HUES48 (cell line): ENCODE measurements around the gene SMAD6.
A peak's percentile ranks its signal among the peaks of the same experiment; 100 is the strongest.

ENCODE experiments used
- H3K27ac ChIP-seq: one replicate; pipeline ENCODE4 v1.7.0; 2013; ENCODE audit warnings: low read depth, low read length, inconsistent platforms
- H3K27me3 ChIP-seq: 2 replicates; pipeline ENCODE4 v1.6.1; 2013; ENCODE audit warnings: mild to moderate bottlenecking, low read length; ENCODE audit not compliant: control insufficient read depth, insufficient read depth
- H3K36me3 ChIP-seq: 2 replicates; pipeline ENCODE4 v1.6.1; 2013; ENCODE audit warnings: low read length; ENCODE audit not compliant: control insufficient read depth, insufficient read depth
- H3K4me1 ChIP-seq: 2 replicates; pipeline ENCODE4 v1.6.1; 2013; ENCODE audit warnings: mild to moderate bottlenecking, low read length; ENCODE audit not compliant: control insufficient read depth, insufficient read depth
- H3K4me3 ChIP-seq: 2 replicates; pipeline ENCODE4 v1.5.1; 2013; ENCODE audit warnings: mild to moderate bottlenecking, low read depth, low read length
- H3K9ac ChIP-seq: 2 replicates; pipeline ENCODE4 v1.6.1; 2013; ENCODE audit warnings: mild to moderate bottlenecking, low read depth, low read length, moderate library complexity
- H3K9me3 ChIP-seq: 2 replicates; pipeline ENCODE4 v1.6.1; 2013; ENCODE audit warnings: low read length; ENCODE audit not compliant: control insufficient read depth, insufficient read depth

The SMAD6 gene

GRCh38 chr15:66770518-66771350 lies 68.7 kb downstream of the SMAD6 start:
- H3K36me3 ChIP-seq: no peaks in the 10 kb centered on the region
- H3K9ac ChIP-seq: no peak overlapping the region
- H3K4me3 ChIP-seq: no peak overlapping the region
- H3K27ac ChIP-seq: peak overlapping the region; percentile 92
- no peaks in the 10 kb centered on the region for H3K27me3 ChIP-seq
- H3K9me3 ChIP-seq: no peaks in the 10 kb centered on the region
- H3K4me1 ChIP-seq: peaks cover 39% of the 10 kb centered on the region

- H3K27ac ChIP-seq: peak overlapping the region; percentile 92
Measured at GRCh38 chr15:66771351-66771650, 69.3 kb downstream of the SMAD6 start.

GRCh38 chr15:66772604-66773128 lies 70.6 kb downstream of the SMAD6 start:
- Histone ChIP-seq H3K36me3 (no peaks in the 10 kb centered on the region), H3K27ac (peak overlapping the region; percentile 53), H3K4me3 (no peak overlapping the region), H3K4me1 (peaks cover 37% of the 10 kb centered on the region), H3K27me3 (no peaks in the 10 kb centered on the region), H3K9me3 (no peaks in the 10 kb centered on the region), H3K9ac (no peak overlapping the region)

More at GRCh38 chr15:66771351-66771650, 69.3 kb downstream of the SMAD6 start:
- peaks cover 37% of the 10 kb centered on the region for H3K4me1 ChIP-seq
- H3K27me3 ChIP-seq: no peaks in the 10 kb centered on the region
- H3K9ac ChIP-seq: no peak overlapping the region
- H3K4me3 ChIP-seq: no peak overlapping the region
- H3K9me3 ChIP-seq: no peaks in the 10 kb centered on the region
- no peaks in the 10 kb centered on the region for H3K36me3 ChIP-seq

- peak overlapping the region; percentile 90 for H3K27ac ChIP-seq
- H3K9me3 ChIP-seq: no peaks in the 10 kb centered on the region
- peaks cover 37% of the 10 kb centered on the region for H3K4me1 ChIP-seq
- no peaks in the 10 kb centered on the region for H3K36me3 ChIP-seq
- no peak overlapping the region for H3K9ac ChIP-seq
- no peaks in the 10 kb centered on the region for H3K27me3 ChIP-seq
- no peak overlapping the region for H3K4me3 ChIP-seq
Measured at GRCh38 chr15:66773129-66773873, 71.3 kb downstream of the SMAD6 start.

- Histone ChIP-seq H3K4me1 (peaks cover 37% of the 10 kb centered on the region), H3K9me3 (no peaks in the 10 kb centered on the region), H3K36me3 (no peaks in the 10 kb centered on the region), H3K27me3 (no peaks in the 10 kb centered on the region), H3K4me3 (no peak overlapping the region), H3K27ac (peak overlapping the region; percentile 90), H3K9ac (peak overlapping the region; percentile 39; the same call in 1 of the 2 replicates)
Measured at GRCh38 chr15:66774001-66774814, 72.2 kb downstream of the SMAD6 start.

- H3K9me3 ChIP-seq: no peaks in the 10 kb centered on the region
- H3K36me3 ChIP-seq: no peaks in the 10 kb centered on the region
- H3K27ac ChIP-seq: no peak overlapping the region
- no peak overlapping the region for H3K9ac ChIP-seq
- no peak overlapping the region for H3K4me3 ChIP-seq
- H3K27me3 ChIP-seq: no peaks in the 10 kb centered on the region
- H3K4me1 ChIP-seq: peaks cover 36% of the 10 kb centered on the region
Measured at GRCh38 chr15:66775127-66776105, 73.4 kb downstream of the SMAD6 start.

- peaks cover 23% of the 10 kb centered on the region for H3K4me1 ChIP-seq
- no peak overlapping the region for H3K4me3 ChIP-seq
- 0 out of 2 replicates have a peak, but pooled peaks cover 2% of the 10 kb centered on the region for H3K36me3 ChIP-seq
- no peak overlapping the region for H3K27ac ChIP-seq
- H3K9ac ChIP-seq: no peak overlapping the region
- H3K27me3 ChIP-seq: no peaks in the 10 kb centered on the region
- no peaks in the 10 kb centered on the region for H3K9me3 ChIP-seq
Measured at GRCh38 chr15:66777054-66777453, 75.0 kb downstream of the SMAD6 start.

- Histone ChIP-seq H3K9ac (no peak overlapping the region), H3K36me3 (0 out of 2 replicates have a peak, but pooled peaks cover 3% of the 10 kb centered on the region), H3K4me3 (no peak overlapping the region), H3K9me3 (no peaks in the 10 kb centered on the region), H3K4me1 (peaks cover 20% of the 10 kb centered on the region), H3K27me3 (no peaks in the 10 kb centered on the region), H3K27ac (no peak overlapping the region)
Measured at GRCh38 chr15:66777596-66778313, 75.7 kb downstream of the SMAD6 start.

GRCh38 chr15:66778314-66778665 lies 76.3 kb downstream of the SMAD6 start:
- H3K4me1 ChIP-seq: peaks cover 17% of the 10 kb centered on the region
- no peak overlapping the region for H3K27ac ChIP-seq

More at GRCh38 chr15:66778314-66778665, 76.3 kb downstream of the SMAD6 start:
- Histone ChIP-seq H3K9me3 (no peaks in the 10 kb centered on the region), H3K9ac (no peak overlapping the region), H3K36me3 (0 out of 2 replicates have a peak, but pooled peaks cover 3% of the 10 kb centered on the region), H3K27me3 (no peaks in the 10 kb centered on the region), H3K4me3 (no peak overlapping the region)
